GM12873 (cell line): ENCODE results near the gene RNF39.

Experiments
- TF ChIP-seq, protein P1 (sequence below): IDR thresholded peaks from 2 replicates; pipeline ENCODE4 v1.5.1; 2012; ENCODE audit warnings: low read depth, mild to moderate bottlenecking, moderate library complexity, low read length, control low read depth; ENCODE audit not compliant: insufficient read depth; ENCODE audit errors: missing control alignments

RNF39 gene

DNA sequence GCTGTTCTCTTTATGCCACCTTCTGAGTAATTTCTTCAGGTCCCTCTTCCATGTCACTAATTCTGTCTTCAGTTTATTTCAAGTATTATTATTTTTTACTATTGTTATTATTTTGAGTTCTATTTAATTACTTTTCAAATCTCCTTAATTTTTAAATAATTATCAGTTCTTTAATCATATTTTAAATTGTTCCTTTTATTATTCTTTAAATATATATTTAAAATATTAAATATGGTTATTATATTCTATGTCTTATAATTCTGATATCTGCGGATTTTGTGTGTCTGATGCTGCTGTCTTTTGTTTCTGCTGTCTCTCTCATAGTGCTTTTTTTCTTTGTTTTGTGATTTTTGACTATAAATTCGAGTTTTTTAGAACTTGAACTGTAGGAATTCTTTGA, 12.3 kb downstream of the RNF39 start:
- TF ChIP-seq, protein P1, sequence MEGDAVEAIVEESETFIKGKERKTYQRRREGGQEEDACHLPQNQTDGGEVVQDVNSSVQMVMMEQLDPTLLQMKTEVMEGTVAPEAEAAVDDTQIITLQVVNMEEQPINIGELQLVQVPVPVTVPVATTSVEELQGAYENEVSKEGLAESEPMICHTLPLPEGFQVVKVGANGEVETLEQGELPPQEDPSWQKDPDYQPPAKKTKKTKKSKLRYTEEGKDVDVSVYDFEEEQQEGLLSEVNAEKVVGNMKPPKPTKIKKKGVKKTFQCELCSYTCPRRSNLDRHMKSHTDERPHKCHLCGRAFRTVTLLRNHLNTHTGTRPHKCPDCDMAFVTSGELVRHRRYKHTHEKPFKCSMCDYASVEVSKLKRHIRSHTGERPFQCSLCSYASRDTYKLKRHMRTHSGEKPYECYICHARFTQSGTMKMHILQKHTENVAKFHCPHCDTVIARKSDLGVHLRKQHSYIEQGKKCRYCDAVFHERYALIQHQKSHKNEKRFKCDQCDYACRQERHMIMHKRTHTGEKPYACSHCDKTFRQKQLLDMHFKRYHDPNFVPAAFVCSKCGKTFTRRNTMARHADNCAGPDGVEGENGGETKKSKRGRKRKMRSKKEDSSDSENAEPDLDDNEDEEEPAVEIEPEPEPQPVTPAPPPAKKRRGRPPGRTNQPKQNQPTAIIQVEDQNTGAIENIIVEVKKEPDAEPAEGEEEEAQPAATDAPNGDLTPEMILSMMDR = no peak

DNA sequence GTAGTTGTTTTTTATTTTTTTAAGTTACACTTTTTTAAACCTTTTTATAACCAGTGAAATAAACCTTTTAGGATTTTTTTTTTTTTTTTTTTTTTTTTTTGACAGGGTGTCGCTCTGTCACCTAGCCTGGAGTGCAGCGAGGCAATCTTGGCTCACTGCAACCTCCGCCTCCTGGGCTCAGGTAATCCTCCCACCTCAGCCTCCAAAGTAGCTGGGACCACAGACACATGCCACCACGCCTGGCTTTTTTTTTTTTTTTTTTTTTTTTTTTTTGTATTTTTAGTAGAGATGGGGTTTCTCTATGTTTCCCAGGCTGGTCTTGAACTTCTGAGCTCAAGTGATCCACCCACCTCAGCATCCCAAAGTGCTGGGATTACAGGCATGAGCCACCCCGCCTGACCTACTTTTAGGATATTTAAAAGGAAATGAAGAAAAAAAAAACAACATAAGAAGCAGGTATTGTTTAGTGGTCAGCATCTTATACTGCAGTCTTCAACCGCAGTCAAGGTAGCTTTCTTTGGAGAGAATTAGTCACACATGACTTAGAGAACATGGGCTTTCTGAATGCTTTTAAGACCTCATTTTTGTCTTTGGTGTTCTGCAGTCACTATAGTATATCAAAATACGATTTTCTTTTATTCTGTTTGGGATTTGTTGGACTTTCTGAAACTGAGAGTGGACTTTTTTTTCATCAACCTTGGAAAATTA, 12.9 kb downstream of the RNF39 start:
- TF ChIP-seq, protein P1 = no peak

DNA sequence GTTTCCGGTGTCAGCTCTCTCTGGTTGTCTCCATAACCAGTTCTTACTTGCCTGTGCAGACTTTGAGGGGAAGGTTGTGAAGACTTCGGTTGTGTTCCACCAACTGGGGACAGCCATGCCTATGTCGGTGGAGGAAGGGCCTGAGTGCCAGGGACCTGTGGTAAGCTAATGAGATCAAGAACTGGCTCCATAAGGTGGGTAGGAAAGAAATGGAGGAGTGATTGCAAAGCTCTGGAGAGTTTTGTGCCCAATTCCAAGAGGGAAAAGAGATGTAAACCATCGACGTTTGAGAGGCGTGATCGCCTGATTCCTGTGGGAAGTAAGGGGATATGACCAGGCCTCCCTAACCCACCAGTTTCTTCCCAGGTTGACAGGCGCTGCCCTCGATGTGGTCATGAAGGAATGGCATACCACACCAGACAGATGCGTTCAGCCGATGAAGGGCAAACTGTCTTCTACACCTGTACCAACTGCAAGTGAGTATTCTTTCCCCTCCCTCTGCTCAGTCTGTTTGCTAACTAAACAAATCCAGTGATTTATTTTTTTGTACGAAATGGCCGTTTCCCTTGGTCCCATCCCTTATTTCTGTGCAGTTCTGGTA, 13.6 kb downstream of the RNF39 start:
- TF ChIP-seq, protein P1 = no peak

DNA sequence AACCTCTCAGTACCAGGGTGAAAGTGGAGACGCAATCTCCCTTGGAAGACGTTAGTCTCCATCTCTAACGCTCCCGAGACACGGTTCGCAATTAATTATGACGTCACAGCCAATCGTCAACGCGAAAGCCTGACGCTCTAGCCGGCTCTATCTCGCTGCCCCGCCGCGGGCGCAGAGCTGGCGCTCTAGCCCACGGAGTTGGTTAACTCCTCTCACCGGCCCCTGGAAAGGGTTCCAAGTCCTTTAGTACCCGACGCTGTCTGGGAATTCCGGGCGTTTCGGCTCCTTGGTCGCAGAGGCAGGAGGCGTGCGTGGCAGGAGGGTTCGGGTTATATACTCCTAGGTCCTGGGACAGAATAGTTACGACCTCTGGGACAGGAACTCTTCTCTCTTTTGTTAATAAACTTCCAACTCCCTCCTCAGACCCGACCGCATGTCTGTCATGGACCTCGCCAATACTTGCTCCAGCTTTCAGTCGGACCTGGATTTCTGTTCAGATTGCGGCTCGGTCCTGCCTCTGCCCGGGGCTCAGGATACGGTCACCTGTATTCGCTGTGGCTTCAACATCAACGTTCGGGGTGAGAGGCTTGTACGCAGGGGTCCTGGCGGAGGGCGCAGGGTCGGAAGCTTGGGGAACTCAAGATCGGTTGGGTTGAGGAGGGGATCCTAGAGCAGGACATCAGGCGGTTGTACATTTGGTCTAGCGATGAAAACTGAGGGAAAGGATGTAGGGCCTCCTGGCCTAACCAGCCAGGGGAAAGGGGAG, 14.3 kb downstream of the RNF39 start, which contains the start of gene POLR1H:
Gene POLR1H, plus strand, starts transcription at position 174 of the 766 bp plus-strand sequence. Its CDS starts 260 bp downstream, at position 434.
- TF ChIP-seq, protein P1 = no peak

DNA sequence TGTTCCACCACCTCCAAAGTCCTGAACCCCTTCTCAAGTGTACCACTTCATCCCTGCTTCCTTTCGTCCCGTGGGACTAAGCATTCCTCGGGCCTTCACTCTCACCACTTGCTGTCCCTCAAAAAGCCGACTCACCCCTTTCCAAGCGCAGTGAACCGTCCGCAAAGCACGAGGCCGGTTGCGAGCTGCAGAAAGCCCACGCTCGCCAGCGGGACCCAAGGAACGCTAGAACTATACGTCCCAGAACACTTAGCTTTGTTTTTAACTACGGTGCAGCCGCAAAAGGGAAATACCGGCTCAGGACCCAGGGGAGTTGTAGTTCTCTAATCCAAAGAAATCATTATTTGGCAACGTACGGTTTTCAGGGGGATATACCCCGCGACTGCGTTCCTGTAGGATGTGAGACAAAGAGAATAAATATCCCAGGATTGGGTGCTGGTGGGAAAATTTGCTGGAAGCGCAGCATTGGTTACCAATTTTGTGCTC, 14.9 kb downstream of the RNF39 start:
- TF ChIP-seq, protein P1 = no peak

DNA sequence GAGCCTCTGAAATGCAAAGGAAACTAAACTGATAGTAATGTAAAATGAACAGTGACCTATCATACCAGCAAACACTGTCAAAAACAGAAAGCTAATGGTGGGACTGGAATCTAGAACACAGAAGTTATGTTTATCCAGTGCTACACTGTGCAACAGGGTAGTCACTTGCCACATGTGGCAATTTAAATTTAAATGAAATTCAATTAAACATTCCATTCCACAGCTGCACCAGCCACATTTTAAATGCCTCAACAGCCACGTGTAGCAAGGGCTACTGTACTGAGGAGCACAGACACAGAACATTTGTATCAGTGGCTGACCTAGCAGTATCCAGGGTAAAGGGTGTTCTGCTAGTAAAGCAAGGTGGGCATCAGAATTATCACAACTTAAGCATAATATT, 20.1 kb downstream of the RNF39 start:
- TF ChIP-seq, protein P1 = no peak

DNA sequence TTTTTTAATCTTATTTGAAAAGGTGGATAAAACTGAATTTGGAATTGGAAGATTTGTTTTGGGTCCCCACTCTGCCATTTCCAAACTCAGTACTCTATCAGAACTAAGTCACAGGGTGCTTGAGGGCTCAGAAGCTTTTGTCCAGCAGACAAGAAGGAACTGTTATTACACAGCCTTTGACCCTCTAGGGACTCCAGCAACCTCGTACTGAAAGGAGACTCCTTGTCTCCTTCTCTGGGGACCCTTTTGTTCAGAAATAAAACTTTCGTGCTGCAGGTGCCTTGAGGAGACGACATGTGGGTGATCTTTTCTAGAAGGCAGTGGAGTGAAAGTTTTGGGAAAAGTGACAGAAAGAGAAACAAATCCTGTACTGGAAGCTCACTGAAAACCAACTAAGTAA, 21.9 kb downstream of the RNF39 start:
- TF ChIP-seq, protein P1 = no peak
